Hepatocyte (in vitro differentiated cells): Measurements from ENCODE around the gene KIAA0753.

Experiments used
- CTCF ChIP-seq: fragments of 200-600 bp; sonication (generic); IDR thresholded peaks from 2 replicates; pipeline ENCODE4 v1.5.1; 2016; ENCODE audit warnings: antibody characterized with exemption, mild to moderate bottlenecking; ENCODE audit not compliant: poor library complexity
- EZH2phosphoT487 ChIP-seq: fragments of 200-600 bp; sonication (generic); IDR thresholded peaks from one replicate; pipeline ENCODE4 v1.6.1; 2018; ENCODE audit warnings: antibody characterized with exemption, mild to moderate bottlenecking, low read depth, moderate library complexity; ENCODE audit not compliant: unreplicated experiment, severe bottlenecking

- TF ChIP-seq CTCF (no peak), EZH2phosphoT487 (no peak)
These were observed 80.7 kb downstream of the KIAA0753 start for GRCh38 chr17:6559753-6560215.
